Measurements from ENCODE around the gene GRID1.
"Not testable (repeated sequence)": the region's sequence is repeated elsewhere in the genome, so short reads cannot be mapped to it uniquely, and the experiment has no call there.

Gene GRID1

GRCh38 chr10:86391986-86392722, 25.6 kb upstream of the GRID1 start:
- no peak for DNase-seq

GRCh38 chr10:86391236-86391840, 24.7 kb upstream of the GRID1 start:
- no peak for DNase-seq

GRCh38 chr10:86390337-86391120, 23.9 kb upstream of the GRID1 start:
- DNase-seq, result no peak

- peak; percentile 29 for DNase-seq
Measured at GRCh38 chr10:86389441-86390193, 23.0 kb upstream of the GRID1 start.

GRCh38 chr10:86389109-86389440, 22.5 kb upstream of the GRID1 start:
- not testable (repeated sequence) for DNase-seq

- DNase-seq, result no peak
Measured at GRCh38 chr10:86388119-86388704, 21.6 kb upstream of the GRID1 start.

- DNase-seq, result no peak
Measured at GRCh38 chr10:86387178-86387794, 20.7 kb upstream of the GRID1 start.

GRCh38 chr10:86385806-86386205, 19.2 kb upstream of the GRID1 start:
- DNase-seq, result no peak

- no peak for DNase-seq
Measured at GRCh38 chr10:86377797-86378146, 11.2 kb upstream of the GRID1 start.

- peak; percentile 83 for DNase-seq
Measured at GRCh38 chr10:86376852-86377796, 10.5 kb upstream of the GRID1 start.

- no peak for DNase-seq
Measured at GRCh38 chr10:86376403-86376802, 9.8 kb upstream of the GRID1 start.

GRCh38 chr10:86375204-86375603, 8.6 kb upstream of the GRID1 start:
- DNase-seq, result no peak

- DNase-seq, result no peak
Measured at GRCh38 chr10:86374664-86375063, 8.1 kb upstream of the GRID1 start.

GRCh38 chr10:86373828-86374227, 7.2 kb upstream of the GRID1 start:
- no peak for DNase-seq

GRCh38 chr10:86373251-86373650, 6.7 kb upstream of the GRID1 start:
- no peak for DNase-seq

- DNase-seq, result no peak
Measured at GRCh38 chr10:86372784-86373239, 6.2 kb upstream of the GRID1 start.

GRCh38 chr10:86372119-86372783, 5.7 kb upstream of the GRID1 start:
- DNase-seq, result no peak

GRCh38 chr10:86371691-86372090, 5.1 kb upstream of the GRID1 start:
- no peak for DNase-seq

GRCh38 chr10:86371116-86371515, 4.5 kb upstream of the GRID1 start:
- DNase-seq, result no peak

GRCh38 chr10:86370006-86370585, 3.5 kb upstream of the GRID1 start:
- DNase-seq, result no peak
